Measurements from ENCODE around the gene ANGEL2. TPM values are rescaled to one million over a fixed set of nuclear protein-coding genes. Genes with fewer than 3 reads are reported as not detected.
"Not testable (repeated sequence)": the region's sequence is repeated elsewhere in the genome, so short reads cannot be mapped to it uniquely, and the experiment has no call there.

The ANGEL2 gene, protein sequence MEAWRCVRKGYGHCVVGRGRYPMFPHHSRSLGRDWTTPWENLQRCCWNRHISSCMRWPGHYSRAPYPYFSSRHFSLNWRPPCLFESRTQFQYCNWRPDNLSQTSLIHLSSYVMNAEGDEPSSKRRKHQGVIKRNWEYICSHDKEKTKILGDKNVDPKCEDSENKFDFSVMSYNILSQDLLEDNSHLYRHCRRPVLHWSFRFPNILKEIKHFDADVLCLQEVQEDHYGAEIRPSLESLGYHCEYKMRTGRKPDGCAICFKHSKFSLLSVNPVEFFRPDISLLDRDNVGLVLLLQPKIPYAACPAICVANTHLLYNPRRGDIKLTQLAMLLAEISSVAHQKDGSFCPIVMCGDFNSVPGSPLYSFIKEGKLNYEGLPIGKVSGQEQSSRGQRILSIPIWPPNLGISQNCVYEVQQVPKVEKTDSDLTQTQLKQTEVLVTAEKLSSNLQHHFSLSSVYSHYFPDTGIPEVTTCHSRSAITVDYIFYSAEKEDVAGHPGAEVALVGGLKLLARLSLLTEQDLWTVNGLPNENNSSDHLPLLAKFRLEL
- 28.2 TPM for polyA plus RNA-seq (ENCODE audit: insufficient read length)

DNA sequence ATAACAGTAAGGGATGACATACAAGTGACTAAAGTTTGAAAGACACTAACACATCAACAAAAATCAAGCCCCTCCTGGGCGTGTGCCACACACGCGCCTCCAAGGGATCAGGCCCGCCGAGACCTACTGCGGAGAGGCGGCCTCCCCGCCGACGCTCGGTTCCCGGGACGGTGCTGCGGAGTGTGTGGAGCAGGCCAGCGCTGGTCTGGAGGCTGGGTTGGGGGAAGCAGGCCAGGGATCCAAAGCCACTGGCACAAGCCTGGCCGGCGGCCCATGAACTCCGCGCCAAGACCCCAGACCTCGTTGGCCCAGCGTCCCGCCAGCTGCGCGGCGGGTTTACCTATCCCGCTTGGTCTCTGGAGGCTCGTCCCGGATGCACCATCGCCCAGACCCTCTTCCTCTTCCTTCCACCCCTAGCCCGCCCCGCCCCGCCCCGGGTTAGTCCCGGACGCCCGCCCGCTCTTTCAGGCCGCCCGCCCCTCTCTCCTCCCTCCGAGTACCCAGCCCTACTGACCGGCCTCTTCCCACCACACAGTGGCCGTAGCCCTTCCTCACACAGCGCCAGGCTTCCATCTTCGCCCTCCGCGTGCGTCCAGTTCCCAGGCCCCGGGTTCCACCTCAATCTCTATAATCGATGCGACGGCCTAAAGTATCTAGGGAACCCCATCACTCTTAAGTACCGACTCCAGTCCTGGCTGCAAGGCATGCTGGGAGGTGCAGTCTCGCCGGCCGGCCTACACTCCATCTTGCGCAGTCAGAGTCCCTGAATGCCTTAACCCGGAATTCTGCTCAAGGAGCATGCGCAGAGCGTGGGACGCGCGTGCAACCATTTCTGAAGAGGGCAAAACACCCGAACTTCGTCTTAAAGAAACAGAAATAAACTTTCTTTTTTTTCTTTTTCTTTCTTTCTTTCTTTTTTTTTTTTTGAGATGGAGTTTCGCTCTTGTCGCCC lies at the start of gene ANGEL2:
ANGEL2 (minus strand) TSS at position 769 of the 952 bp plus-strand sequence; CDS start at position 573, 196 bp downstream.
- peak; percentile 97 for DNase-seq (ENCODE audit: low read depth)

DNA sequence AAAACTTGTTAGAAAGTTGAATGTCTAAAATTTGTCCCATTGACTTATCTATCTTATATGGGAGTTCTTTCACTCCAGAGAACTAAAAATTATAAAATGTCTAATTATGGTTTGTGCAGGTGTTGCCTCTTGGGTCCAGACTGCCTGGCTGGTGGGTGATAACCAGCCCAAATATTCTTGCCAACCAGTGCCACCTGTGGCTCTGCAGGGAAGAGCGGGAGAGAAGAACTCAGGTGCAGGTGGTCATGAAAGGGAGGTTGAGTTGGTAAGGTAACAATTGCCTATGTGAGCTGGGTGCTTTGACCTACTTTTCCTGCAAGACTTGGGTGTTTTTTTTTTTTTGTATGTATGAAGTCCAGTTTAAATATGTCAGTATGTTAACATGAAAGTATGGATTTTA lies 45.6 kb upstream of the ANGEL2 start:
- DNase-seq (ENCODE audit: low read depth) = no peak

DNA sequence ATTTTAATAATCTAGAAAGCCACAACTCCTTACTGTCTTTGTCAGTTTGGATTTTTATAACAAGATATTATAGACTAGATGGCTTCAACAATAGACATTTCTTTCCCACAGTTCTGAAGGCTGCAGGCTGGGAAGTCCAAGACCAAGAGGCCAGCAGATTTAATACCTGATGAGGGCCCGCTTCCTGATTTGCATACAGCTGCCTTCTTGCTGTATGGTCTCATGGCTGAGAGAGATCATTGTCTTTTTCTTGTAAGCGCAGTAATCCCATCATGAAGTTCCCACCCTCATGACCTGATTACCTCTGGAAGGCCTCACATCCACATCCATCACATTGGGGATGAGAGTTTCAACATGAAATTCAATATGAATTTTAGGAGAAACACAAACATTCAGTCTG lies 45.2 kb upstream of the ANGEL2 start:
- no peak for DNase-seq (ENCODE audit: low read depth)

DNA sequence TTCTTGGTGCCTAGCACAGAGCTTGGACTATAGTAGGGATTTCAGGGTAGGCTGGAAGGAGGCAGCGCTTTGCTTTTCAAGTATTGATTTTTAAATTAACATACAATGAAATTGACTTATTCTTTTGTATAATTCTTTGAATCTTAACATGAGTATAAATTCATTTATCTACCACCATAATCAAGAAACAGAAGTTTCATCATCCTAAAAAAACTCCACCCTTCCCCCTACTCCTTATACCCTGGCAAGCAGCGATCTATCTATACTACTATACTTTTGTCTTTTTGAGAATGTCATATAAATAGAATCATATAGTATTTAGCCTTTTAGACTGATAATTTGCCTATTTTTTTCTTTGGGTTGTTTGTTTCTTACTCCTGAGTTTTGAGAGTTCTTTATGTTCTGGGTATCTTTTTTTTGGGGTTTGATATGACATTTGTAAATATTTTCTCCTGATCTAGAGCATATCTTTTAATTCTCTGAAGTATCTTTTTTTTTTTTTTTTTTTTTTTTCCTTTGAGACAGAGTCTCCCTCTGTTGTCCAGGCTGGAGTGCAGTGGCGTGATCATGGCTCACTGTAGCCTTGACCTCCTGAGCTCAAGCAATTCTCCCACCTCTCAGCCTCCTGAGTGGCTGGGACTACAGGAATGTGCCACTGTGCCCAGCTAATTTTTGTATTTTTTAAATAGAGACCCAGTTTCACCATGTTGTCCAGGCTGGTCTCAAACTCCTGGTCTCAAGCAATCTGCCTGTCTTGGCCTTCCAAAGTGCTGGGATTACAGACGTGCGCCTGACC lies 41.8 kb upstream of the ANGEL2 start:
- DNase-seq (ENCODE audit: low read depth) = no peak

DNA sequence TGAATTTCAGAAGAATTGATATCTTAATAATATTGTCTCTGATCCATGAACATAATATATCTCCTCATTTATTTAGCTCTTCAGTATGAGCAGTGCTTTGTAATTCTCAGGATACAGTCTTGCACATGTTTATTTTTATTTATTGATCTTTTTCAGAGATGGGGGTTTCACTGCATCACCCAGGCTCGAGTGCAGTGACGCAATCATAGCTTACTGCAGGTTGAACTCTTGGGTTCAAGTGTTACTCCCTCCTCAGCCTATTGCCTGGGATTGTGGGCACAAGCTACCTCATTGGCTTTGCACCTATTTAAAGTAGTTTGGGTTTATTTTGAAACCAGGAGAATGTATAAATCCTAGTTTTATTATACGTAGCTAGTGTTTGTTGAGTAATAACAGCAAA lies 40.1 kb upstream of the ANGEL2 start:
- no peak for DNase-seq (ENCODE audit: low read depth)

DNA sequence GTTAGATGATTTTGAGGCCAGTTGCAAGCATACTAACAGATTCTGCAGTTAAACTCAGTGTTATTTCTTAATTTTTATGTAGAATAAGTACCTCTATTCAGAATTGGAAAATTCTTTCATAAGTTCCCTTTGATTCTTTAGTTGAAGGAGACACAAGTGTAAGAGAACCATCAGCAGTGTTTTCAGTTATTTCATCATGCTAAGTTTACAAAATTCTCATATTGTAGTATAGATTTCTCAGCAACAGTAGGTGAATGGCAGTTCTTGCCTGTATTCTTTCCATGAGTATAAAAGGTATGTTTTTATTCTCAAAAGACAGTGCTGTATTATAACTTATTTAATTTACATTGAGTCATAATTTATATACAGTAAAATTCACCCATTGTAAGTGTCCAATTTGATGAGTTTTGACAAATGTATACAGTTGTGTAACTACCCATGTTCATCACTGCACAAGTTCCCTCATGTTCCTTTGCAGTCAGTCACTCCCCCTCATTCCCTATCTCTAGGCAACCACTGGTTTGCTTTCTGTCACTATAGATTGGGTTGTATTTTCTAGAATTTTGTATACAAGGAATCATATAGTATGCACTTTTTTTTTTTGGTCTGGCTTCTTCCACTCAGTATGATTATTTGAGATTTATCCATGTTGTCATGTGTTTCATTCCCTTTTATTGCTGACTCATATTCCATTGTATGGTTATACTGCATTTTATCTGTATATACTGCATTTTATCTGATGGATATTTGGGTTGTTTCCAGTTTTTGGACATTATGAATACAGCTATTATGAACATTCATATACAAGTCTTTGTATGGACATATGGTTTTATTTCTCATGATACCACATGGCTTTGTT lies 39.3 kb upstream of the ANGEL2 start:
- no peak for DNase-seq (ENCODE audit: low read depth)

DNA sequence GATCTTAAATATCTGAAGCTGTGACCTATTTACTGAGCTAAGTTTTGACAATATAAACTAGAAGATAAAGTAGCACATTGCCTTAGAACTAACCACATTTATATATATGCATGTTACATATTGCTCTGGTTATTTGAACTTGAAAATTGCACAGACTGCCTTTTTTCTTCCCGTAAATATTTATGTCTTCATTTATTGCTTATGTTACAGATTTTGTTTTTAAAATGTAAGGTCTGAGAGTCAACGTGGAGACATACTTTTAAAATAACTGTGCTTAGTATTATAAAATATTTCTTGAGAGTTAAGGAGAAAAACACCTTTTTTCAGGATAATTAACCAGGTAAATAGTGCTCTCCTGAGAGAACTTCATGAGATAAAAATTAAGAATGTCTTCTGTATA lies 38.5 kb upstream of the ANGEL2 start:
- DNase-seq (ENCODE audit: low read depth) = no peak

DNA sequence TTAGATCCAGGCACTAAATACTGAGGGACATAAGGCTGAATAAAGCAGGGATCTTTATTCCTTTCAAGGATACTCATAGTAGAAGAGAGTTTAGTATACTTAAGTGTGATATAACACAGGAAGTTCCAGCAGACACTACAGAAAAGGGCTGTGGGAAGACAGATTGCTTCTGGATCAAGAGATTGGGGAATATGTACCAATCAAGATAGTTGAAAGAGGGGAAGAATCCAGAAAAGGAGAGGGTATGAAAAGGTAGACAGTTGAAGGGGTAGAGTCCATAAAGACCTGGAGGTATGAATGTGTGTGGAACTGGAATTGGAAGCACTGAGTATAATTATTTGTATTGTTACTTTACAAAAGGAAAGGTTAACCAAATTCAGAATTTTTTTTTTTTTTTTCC lies 37.8 kb upstream of the ANGEL2 start:
- no peak for DNase-seq (ENCODE audit: low read depth)

DNA sequence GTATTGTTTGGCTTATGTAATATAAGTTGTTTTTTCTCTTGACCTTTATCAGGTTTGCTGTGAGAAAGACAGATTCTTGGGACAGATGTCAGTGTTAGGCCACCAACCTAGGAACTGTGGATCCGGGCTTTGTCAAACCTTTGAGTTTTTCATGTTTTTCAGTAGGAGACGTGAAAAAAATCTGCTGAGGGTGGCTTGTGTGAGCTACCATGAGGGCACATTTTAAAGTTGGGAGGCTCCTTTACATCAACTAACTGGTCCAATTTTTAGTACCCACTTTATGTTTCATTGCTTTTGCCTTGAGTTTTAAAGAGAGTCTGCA lies 36.2 kb upstream of the ANGEL2 start:
- no peak for DNase-seq (ENCODE audit: low read depth)

DNA sequence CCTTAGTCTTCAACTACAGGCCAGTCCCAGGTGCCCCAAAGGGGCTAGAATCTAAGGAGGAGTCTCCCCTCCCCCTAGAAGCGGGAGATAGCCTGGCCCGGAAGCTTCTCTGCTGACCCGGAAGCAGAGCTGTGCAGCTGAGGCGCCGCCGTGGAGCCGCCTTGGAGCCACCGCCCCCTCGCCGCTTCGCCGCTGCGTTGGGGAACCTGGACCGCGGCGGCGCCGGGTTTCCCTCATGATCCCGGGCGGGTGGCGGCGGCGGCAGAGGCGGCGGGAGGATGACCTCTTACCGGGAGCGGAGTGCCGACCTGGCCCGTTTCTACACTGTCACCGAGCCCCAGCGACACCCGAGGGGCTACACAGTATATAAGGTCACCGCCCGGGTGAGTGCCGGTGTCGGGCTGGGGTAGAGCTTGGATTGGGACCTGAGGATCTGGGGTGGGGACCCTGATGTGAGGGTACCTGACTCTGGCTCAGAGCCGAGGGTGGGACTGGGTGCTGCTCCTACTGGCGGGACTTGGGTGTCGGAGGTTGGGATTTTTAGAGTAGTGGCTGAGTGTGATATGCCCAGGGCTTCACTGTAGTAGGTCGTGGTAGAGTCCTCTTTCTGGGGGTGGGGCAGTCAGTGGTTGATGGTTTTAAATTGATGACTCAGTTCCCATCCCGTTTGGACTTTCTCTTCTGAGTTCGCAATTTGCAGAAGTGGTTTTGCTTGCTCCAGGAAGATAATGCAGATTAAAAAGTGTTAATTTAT lies 35.6 kb upstream of the ANGEL2 start, which contains the start of gene RPS6KC1:
RPS6KC1 (plus strand) TSS at position 115 of the 754 bp plus-strand sequence; CDS start at position 279, 164 bp downstream.
- DNase-seq (ENCODE audit: low read depth) = peak; percentile 50

DNA sequence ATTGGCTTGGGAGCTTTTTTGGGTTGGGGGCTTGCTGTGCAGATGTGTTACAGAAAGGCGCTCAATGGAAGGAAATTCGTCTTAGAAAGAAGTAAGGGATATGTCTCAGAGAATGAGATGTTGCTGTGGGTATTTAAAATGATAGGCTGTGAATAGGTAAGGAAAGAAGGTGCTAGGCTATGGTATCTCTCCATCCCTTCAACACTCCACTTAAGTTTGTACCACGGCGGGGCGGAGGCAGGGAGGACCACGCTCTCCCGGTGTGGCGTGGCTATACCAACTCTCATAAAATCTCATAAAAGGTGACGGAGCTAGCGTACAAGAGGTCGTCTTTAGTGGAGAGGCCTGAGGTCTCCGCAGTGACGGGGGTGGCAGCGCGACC lies 35.1 kb upstream of the ANGEL2 start:
- no peak for DNase-seq (ENCODE audit: low read depth)

DNA sequence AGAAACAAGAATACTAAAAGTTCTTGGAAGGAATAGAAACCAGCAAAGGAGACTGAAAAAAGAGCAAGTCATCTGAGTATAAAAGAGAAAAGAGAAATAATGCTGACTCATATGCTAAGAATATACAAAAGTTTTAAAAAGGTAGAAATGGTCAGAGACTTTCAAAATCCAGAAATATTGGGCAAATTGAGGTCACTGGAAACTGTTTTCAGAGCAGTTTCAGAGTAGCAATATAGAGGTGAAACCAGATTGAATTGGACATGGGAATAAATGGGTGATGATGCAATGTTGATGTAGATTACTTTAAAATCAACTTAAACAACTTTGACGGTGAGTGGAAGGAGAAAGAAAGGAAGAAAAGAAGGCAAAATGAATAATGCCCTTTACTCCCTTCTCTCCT lies 33.6 kb upstream of the ANGEL2 start:
- DNase-seq (ENCODE audit: low read depth) = no peak

DNA sequence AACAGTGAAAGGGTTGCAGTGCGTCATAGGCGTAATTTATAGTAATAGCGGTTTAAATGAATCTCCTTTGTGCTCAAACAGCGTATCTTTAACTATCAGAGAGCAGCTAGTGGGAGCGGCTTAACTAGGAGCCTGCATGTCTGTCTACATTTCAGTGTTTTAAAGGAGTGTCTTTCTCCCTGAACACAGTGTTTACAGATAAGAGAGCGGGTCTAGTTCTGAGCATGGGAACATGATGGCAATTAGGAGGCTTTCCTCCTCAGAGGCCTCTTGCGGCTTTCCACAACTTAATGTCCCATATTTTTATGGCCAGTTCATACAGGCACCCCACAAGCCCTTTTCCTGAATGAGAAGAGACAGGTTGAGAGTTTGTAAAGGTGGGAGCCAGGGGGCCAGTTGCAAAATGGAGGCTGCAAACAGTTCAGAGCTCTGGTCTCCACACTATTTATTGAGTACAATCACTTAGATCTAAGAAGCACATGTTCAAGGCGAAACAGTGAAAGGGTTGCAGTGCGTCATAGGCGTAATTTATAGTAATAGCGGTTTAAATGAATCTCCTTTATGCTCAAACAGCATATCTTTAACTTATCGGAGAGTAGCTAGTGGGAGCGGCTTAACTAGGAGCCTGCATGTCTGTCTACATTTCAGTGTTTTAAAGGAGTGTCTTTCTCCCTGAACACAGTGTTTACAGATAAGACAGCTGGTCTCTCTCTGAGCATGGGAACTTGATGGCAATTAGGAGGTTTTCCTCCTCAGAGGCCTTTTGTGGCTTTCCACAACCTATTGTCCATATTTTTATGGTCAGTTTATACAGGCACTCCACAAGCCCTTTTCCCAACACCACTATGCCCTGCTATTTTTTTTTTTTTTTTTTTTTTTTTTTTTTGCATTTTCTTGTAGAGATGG lies 29.9 kb upstream of the ANGEL2 start:
- not testable (repeated sequence) for DNase-seq (ENCODE audit: low read depth)

DNA sequence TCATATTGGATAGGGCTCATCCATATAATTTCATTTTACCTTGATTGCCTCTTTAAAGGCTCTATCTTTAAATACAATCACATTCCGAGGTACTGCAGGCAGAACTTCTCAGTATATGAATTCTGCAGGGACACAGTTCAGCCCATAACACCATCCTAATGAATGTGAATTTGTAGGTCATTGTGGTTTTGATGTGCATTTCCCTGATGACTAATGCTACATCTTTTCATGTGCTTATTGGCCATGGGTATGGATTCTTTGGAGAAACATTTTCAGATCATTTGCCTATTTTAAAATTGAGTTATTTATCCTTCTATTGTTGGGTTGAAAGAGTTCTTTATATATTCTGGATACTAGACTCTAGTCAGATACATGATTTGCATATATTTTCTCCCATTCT lies 25.8 kb upstream of the ANGEL2 start:
- DNase-seq (ENCODE audit: low read depth) = no peak

DNA sequence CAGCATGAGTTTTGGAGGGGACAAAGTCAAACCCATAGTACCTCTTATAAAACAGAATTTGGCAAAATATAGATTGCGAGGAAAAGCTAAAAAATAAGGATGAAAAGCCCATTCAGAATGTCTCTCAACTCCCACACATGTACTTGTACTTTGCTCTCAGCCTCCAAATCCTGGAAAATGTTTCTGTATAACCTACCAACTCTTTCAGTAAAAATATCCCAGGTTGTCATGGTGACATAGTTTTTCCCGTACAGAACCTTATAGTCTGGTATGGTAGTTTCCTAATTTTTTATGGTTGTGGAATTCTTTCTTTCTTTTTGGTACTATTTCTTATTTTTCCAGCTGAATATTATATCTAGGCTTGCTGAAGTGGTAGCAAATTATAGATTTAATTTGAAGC lies 19.9 kb upstream of the ANGEL2 start:
- no peak for DNase-seq (ENCODE audit: low read depth)

DNA sequence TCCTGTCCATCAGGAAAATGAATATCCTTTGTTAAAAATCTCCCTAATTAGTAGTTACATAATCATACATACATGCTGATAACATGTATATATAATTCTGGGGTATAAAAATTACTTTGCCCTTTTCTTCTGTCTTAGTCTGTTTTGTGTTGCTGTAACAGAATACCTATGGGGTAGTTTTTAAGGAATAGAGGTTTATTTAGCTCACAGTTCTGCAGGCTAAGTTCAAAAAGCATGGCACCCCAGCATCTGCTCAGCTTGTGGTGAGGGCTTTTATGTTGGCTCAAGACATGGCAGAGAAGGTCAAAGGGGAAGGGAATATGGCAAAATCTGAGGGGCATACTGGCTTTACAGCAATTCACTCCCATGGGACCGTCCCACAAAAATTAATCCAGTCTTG lies 19.0 kb upstream of the ANGEL2 start:
- no peak for DNase-seq (ENCODE audit: low read depth)

DNA sequence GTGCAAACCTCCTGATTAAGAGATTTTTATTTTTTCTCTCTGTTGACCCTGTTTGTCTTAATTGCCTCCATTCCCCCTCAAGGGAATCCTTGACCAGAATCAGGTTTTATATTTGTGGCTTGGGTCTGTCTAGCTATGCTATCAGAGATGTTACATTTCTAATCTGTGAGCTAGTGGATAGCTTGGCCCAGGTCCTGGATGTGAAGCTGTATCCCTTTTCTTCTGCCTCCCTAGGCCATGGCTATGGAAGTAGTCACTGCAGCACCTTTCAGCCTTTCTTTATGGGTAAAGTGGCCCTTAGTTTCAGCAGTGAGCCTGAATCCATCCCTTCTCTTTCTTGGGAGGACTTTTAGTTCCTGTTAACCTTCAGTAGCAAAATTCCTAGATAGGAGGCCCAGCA lies 17.0 kb upstream of the ANGEL2 start:
- DNase-seq (ENCODE audit: low read depth) = no peak

DNA sequence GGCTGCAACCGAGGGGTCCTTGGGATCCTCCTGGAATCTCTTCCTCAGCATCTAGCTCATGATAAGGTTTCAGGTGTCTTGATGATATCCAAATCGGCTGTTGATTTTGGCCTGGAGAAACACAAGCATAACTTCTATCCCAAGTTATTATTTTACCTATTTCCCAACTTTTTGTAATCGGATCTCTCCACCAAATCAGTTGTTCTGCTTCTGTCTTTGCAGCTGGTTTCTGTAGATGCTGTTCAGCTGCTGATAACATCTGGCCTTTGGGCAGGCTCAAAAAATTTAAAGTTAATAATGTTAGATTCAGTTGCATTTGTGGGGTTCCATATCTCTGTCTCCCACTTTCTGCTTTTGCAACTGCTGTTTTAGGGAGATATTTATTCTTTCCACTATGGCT lies 11.4 kb upstream of the ANGEL2 start:
- DNase-seq (ENCODE audit: low read depth) = not testable (repeated sequence)

DNA sequence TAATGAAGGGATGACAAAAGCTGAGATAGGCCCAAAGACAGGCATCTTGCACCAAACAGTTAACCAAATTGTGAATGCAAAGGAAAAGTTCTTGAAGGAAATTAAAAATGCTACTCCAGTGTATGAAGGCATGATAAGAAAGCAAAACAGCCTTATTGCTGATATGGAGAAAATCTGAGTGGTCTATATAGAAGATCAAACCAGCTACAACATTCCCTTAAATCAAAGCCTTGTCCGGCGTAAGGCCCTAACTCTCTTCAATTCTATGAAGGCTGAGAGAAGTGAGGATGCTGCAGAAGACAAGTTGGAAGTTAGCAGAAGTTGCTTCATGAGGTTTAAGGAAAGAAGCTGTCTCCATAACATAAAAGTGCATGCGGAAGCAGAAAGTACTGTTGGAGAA lies 4.3 kb upstream of the ANGEL2 start:
- no peak for DNase-seq (ENCODE audit: low read depth)

Measured in forelimb muscle (tissue), 1 donor.